GM10847 (cell line): Measurements from ENCODE around the gene FAM98C.

Experiments used
- POLR2A ChIP-seq: IDR thresholded peaks from 2 replicates; pipeline ENCODE4 v1.6.1; 2011; ENCODE audit not compliant: insufficient read length; ENCODE audit errors: extremely low read depth

Gene FAM98C

GRCh38 chr19:38404858-38405257 lies 2.0 kb downstream of the FAM98C start:
- no peak for TF ChIP-seq POLR2A

GRCh38 chr19:38405276-38405675 lies 2.4 kb downstream of the FAM98C start:
- no peak for TF ChIP-seq POLR2A

GRCh38 chr19:38409631-38410133 lies 6.8 kb downstream of the FAM98C start:
- TF ChIP-seq POLR2A = no peak

DNA sequence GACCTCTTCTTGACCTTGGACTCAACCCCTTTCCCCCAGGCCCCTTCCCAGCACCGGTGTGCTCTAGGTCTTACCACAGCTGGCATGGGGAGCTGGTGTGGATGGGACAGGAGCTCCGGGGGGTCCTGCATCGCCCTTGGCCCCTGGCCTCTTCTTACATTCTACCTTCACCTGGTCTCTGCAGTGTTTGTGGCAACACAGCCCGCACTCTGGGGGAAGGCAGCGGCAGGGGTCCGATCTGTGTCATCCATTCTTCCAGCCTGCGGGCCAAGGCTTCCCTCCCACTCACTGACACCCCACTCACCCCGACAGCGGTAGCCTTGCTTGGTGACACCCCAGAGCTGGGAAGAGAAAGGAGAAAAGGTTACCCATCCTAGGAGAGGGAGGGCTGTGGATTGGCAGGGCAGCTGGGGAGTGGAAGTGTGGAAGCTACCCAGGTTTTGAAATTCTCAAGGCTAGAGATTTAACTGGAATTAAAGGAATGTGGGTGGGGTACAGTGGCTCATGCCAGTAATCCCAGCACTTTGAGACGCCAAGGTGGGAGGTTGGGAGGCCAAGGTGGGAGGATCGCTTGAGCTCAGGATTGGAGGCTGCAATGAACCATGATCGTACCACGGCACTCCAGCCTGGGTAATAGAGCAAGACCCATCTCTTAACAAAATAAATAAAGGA lies 8.3 kb downstream of the FAM98C start:
- TF ChIP-seq POLR2A = no peak

DNA sequence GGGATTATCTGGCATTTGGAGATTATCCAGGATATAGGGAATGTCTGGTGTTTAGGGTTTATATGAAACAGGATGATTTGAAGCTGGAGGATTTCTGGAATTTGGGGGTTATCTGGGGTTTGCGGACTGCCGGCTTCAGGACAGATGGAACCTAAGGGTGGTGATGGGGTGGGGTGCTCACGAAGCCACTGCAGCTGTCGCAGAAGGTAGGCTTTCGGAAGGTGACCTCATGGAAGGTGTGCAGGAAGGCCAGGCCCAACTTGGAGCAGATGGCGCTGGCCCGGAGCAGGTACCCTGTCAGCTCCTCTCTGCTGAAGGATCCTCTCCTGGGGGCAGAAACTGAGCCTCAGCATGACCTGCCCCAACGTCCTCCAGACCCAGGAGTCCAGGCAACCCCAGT lies 9.6 kb downstream of the FAM98C start:
- no peak for TF ChIP-seq POLR2A

DNA sequence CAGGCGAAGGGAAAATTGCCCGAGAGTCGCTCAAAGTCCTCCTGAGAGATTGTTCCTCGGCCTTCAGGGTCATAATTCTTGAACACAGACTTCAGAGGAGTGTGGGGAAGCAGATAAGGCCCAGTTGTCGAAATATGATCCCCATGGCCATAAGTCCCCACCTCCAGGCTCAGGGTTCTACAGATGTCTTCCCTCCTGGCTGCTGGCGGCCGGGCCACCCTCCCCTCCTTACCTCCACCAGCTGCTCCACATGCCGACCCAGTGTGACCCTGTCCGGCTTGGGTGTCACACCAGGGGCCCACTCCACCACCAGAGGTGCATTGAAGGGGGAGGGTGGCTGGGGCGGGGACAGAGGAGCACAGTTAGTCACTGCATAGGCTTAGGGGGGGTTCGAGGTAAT lies 10.1 kb downstream of the FAM98C start:
- TF ChIP-seq POLR2A = no peak

GRCh38 chr19:38413416-38413815 lies 10.5 kb downstream of the FAM98C start:
- TF ChIP-seq POLR2A = no peak

DNA sequence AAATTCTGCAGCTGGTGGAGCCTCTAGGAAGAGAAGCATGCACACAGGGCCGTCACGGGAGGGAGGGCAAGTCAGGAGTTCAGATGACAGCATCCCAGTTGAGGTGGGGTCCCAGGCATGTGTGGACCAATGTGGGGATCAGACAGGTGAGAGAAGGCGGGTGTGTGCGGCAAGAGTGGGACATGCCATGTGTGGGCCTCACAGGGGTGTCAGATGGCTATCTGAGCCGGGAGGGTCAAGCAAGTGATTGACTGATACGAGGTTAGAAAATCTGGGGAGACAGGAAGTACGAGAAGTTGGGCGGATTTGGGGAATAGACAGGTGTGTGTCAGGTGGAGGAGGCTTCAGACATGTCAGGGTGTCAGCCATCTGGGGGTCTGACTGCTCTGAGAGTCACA lies 14.3 kb downstream of the FAM98C start:
- TF ChIP-seq POLR2A = no peak

DNA sequence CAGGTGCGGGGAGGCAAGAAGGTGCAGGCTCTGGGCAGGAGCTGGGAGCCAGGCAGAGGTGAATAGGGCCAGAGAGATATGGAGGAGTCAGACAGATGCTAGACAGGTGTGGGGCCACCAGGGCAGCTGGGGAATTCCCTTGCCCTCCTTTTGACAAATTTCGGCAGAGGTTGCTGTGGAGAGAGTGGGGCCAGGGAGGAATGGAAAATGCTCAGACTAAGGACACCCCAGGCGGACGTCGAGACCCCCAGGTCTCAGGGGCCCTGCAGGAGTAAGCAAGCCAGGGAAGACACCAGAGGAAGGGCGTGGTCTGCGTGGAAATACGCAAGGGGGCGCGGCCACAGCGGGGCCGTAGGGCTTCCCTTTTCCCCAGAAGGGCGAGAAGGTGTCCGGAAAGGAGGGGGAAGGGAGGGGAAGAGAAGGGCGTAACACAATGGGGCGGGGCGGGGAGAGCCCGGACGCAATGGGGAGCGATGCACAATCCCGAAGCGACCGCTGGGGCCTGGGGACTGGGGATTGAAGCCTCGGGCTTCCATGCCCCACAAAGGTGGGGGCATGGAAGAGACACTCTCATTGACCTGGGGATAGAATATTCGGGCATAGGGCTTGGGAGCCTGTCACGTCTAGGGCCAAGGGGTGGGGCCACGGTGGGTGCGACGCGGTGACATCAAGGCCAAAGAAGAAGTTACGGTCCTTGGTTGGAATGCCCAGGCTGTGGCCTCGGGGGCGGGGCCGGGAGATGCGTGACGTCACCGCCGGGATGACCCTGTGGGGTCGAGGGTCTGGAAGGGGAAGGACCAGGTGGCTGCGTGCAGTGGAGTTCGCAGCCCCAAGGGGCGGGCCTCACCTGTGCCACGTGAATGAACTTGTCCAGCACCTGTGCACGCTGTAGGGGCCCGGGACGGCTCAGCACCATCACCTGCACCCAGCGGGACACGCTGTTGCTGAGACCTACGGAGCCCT lies 14.9 kb downstream of the FAM98C start:
- no peak for TF ChIP-seq POLR2A

GRCh38 chr19:38420935-38421334 lies 18.0 kb downstream of the FAM98C start:
- TF ChIP-seq POLR2A = no peak

DNA sequence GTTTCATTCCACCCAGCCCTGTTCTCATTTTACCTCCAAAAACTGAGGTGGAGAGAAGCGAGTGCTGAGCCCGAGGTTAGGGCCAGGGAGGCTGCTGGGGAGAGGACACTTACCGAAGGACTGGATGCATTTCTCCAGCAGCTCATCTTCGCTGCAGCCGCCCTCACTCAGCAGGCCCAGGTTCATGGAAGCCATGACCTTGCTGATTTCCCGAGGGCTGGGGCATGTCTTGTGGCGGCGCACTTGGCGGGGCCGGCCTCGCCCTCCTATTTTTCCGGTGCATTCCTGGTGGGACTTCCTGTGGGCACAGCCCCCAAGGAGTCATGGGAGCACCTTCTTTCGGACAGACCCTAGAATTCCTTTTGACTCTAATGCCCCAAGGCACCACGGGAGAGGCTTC lies 19.0 kb downstream of the FAM98C start:
- no peak for TF ChIP-seq POLR2A

DNA sequence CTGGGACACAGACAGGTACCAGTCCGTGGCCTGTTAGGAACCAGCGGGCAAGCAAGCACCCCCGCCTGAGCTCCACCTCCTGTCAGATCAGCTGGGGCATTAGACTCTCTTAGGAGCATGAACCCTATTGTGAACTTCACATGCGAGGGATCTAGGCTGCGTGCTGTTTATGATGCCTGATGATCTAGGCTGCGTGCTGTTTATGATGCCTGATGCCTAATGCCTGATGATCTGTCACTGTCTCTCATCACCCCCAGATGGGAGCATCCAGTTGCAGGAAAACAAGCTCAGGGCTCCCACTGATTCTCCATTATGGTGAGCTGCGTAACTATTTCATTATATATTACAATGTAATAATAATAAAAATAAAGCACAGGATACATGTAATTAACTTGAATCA lies 19.5 kb downstream of the FAM98C start:
- no peak for TF ChIP-seq POLR2A

- no peak for TF ChIP-seq POLR2A
Observed at GRCh38 chr19:38424272-38424671, 21.4 kb downstream of the FAM98C start.

GRCh38 chr19:38425222-38425809 lies 22.4 kb downstream of the FAM98C start:
- no peak for TF ChIP-seq POLR2A

DNA sequence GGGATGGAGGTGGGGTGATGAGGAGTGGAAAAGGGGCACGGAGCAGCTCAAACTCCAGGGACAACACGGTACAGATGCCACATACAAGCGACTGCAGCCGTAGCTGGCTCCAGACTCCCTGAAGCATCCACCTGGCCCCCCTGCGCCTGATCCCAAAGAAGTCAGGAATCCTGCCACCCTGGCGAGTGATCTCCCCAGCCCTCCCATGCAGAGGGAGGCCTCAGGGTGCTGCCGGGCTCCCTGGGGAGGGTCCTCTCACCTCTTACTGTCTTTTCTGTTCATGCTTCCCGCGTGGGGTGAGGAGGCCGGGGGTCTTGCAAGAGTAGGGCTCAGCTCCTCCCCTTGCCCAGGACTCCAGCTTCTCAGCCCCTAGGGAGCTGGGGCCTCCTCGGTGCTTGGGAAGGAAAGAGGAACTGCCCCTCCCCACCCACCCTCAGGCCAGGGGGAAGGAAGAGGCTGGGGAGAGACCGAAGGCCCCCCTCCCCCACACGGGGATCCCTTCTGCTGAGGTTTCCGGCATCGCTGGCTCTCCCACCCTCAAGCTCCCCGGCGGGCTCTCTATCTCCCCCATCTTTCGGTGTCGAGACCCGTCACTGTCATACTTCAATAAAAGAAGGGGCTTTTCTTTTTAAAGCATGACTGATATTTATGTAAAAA lies 23.0 kb downstream of the FAM98C start, which contains the start of gene RASGRP4:
RASGRP4 (minus strand) TSS at position 410 of the 657 bp plus-strand sequence; CDS start at position 282, 128 bp downstream.
- TF ChIP-seq POLR2A = no peak
